T-cell (primary cell): ENCODE results near the gene AHSG. TPM values are rescaled to one million over a fixed set of nuclear protein-coding genes. Genes with fewer than 3 reads are reported as not detected.

ENCODE experiments used
- ATAC-seq, 4 experiments: fragments of 200-7000 bp in 3 of 4; fragments of 150-1000 bp in 1 of 4; cut with Tn5 transposase; replicated peaks in 1 of 4; 1 replicate in 3 of 4; 2 replicates in 1 of 4; pipeline ENCODE4 v1.10.0; 2021; ENCODE audit warnings: moderate library complexity in 3 of 4, mild to moderate bottlenecking in 2 of 4, moderate number of reproducible peaks in 1 of 4
- CTCF ChIA-PET, 2 donors: fragments of 300-600 bp; sonication (Branson Sonifier 250); formaldehyde crosslinking; loops; one replicate each; lab custom pipeline; 2022; ENCODE audit warnings: antibody characterized with exemption in 2 of 2; lab: Charles Lee
- POLR2A ChIA-PET, 2 donors: fragments of 300-600 bp; sonication (Branson Sonifier 250); formaldehyde crosslinking; loops; one replicate each; lab custom pipeline; 2022; ENCODE audit warnings: antibody characterized with exemption in 2 of 2; lab: Charles Lee
- DNase-seq, 35 experiments: peaks; one replicate each; pipeline versions ENCODE4 v3.0.0 to v3.0.0-alpha.2; 2013 to 2023
- H3K27ac ChIP-seq: one replicate; pipeline ENCODE4 v1.5.1; 2013; ENCODE audit warnings: low read length
- H3K27me3 ChIP-seq, 2 experiments: replicated peaks in 1 of 2; 1 replicate in 1 of 2; 2 replicates in 1 of 2; pipeline versions ENCODE4 v1.6.1 to v1.7.0; 2013; ENCODE audit warnings: low read length in 1 of 2, mixed read lengths in 1 of 2; ENCODE audit not compliant: control insufficient read depth in 2 of 2, insufficient read depth in 2 of 2; ENCODE audit errors: extremely low read depth in 1 of 2
- H3K36me3 ChIP-seq, 2 donors: 1 replicate in 1 of 2; 2 replicates in 1 of 2; pipeline versions ENCODE4 v1.6.1 to v1.7.0; 2013; ENCODE audit warnings: low read length in 1 of 2; ENCODE audit not compliant: control insufficient read depth in 2 of 2, insufficient read depth in 1 of 2; ENCODE audit errors: extremely low read depth in 1 of 2
- H3K4me1 ChIP-seq, 2 experiments: 1 replicate in 1 of 2; 2 replicates in 1 of 2; pipeline versions ENCODE4 v1.6.1 to v1.7.0; 2013; ENCODE audit warnings: low read length in 2 of 2, mixed read lengths in 1 of 2; ENCODE audit not compliant: insufficient read depth in 2 of 2, control insufficient read depth in 1 of 2; ENCODE audit errors: extremely low read depth in 1 of 2
- H3K4me3 ChIP-seq, 2 donors: 1 replicate in 1 of 2; 2 replicates in 1 of 2; pipeline versions ENCODE4 v1.5.1 to v1.7.0; 2013; ENCODE audit warnings: mild to moderate bottlenecking in 2 of 2, low read length in 1 of 2, moderate library complexity in 1 of 2; ENCODE audit not compliant: control insufficient read depth in 1 of 2; ENCODE audit errors: extremely low read depth in 1 of 2
- H3K9me3 ChIP-seq: 2 replicates; pipeline ENCODE4 v1.7.0; 2013
- H3K27ac Mint-ChIP-seq, 2 donors: one replicate each; pipeline ENCODE4 v1.8.0; 2020 to 2021; ENCODE audit warnings: mild to moderate bottlenecking in 2 of 2, mixed read lengths in 2 of 2
- H3K27me3 Mint-ChIP-seq, 2 donors: one replicate each; pipeline ENCODE4 v1.8.0; 2021 to 2022; ENCODE audit warnings: mixed read lengths in 2 of 2
- H3K36me3 Mint-ChIP-seq: one replicate; pipeline ENCODE4 v1.8.0; 2021; ENCODE audit warnings: mixed read lengths
- H3K4me1 Mint-ChIP-seq, 3 donors: one replicate each; pipeline ENCODE4 v1.8.0; 2020 to 2022; ENCODE audit warnings: mixed read lengths in 3 of 3, mild to moderate bottlenecking in 1 of 3
- H3K4me3 Mint-ChIP-seq, 3 donors: one replicate each; pipeline ENCODE4 v1.8.0; 2020 to 2022; ENCODE audit warnings: mild to moderate bottlenecking in 3 of 3, mixed read lengths in 3 of 3, moderate library complexity in 3 of 3
- H3K9me3 Mint-ChIP-seq, 3 donors: one replicate each; pipeline ENCODE4 v1.8.0; 2020 to 2022; ENCODE audit warnings: mixed read lengths in 3 of 3
- WGBS: methylation state at CpG from one replicate; pipeline ENCODE4 v1.1.5; 2013; ENCODE audit warnings: missing lambda C conversion rate; ENCODE audit not compliant: insufficient coverage; 5-methylcytosine and 5-hydroxymethylcytosine counted together
- total RNA-seq, 35 experiments: library from RNA in 6 of 35; stranded (reverse) in 6 of 35; fragments of 120-200 nt in 1 of 35; gene quantifications; one replicate each; pipeline versions ENCODE4 v1.2.1 to v1.2.4 and lab custom pipeline; 2013 to 2026

Gene AHSG
- total RNA-seq, 5 donors from 2014 or later (not counting 1 experiment from before 2014, with no cell fraction given), result 1.8 to 1.9 (median 1.9) TPM; not detected in 2

- Mint-ChIP-seq H3K27me3 (peaks cover 18 to 28% of the 10 kb centered on the region in 2 donors), H3K4me3 (no peak overlapping the region)
- WGBS, result 94% methylated on average over 4 of the region's 8 CpGs
Observed at GRCh38 chr3:186618318-186618938, 5.6 kb downstream of the AHSG start.

GRCh38 chr3:186619787-186620212 is 6.9 kb downstream of the AHSG start:
- Histone ChIP-seq H3K4me1 (peaks cover under 1 to 12% of the 10 kb centered on the region in 2 experiments), H3K27ac (no peak overlapping the region), H3K9me3 (no peaks in the 10 kb centered on the region), H3K27me3 (peaks cover 0 to 32% of the 10 kb centered on the region in 2 experiments), H3K4me3 (no peak overlapping the region), H3K36me3 (no peaks in the 10 kb centered on the region)
- no peak overlapping the region for H3K4me3 Mint-ChIP-seq
- H3K27ac Mint-ChIP-seq, result no peak overlapping the region
- no peaks in the 10 kb centered on the region for H3K9me3 Mint-ChIP-seq
- peaks cover 15 to 25% of the 10 kb centered on the region in 2 donors for H3K27me3 Mint-ChIP-seq
- 83% methylated on average over 1 of the region's 5 CpGs for WGBS
- ChIA-PET CTCF (no interaction called here), POLR2A (no interaction called here)
- peaks cover 14 to 15% (median 15%) of the 10 kb centered on the region in 3 donors for H3K4me1 Mint-ChIP-seq
- ATAC-seq (no peak), DNase-seq (no peak)
- no peaks in the 10 kb centered on the region for H3K36me3 Mint-ChIP-seq

More at GRCh38 chr3:186618318-186618938, 5.6 kb downstream of the AHSG start:
- Mint-ChIP-seq H3K4me1 (peaks cover 20 to 22% (median 21%) of the 10 kb centered on the region in 3 donors), H3K9me3 (no peaks in the 10 kb centered on the region), H3K27ac (no peak overlapping the region), H3K36me3 (no peaks in the 10 kb centered on the region)
- ChIA-PET POLR2A (no interaction called here), CTCF (interaction anchor here (0.6 to 4.6 kb wide), 4 partner anchors 29 to 635 kb away, joined by 5 to 42 read pairs (median 8); partner anchors contain the start of gene DNAJB11 (in 1 of the 2))
- H3K27me3 ChIP-seq, result peaks cover 4 to 34% of the 10 kb centered on the region in 2 experiments
- peaks cover 7 to 18% of the 10 kb centered on the region in 2 experiments for H3K4me1 ChIP-seq
- ATAC-seq (no peak), DNase-seq (no peak)
- no peak overlapping the region for H3K27ac ChIP-seq
- H3K4me3 ChIP-seq, result no peak overlapping the region
- H3K36me3 ChIP-seq, result no peaks in the 10 kb centered on the region
- H3K9me3 ChIP-seq, result no peaks in the 10 kb centered on the region

GRCh38 chr3:186620213-186621092 is 7.6 kb downstream of the AHSG start:
- Mint-ChIP-seq H3K4me3 (no peak overlapping the region), H3K36me3 (no peaks in the 10 kb centered on the region), H3K4me1 (peaks cover 10 to 13% (median 12%) of the 10 kb centered on the region in 3 donors), H3K9me3 (no peaks in the 10 kb centered on the region), H3K27me3 (peaks cover 12 to 23% of the 10 kb centered on the region in 2 donors), H3K27ac (no peak overlapping the region)
- ChIA-PET POLR2A (no interaction called here), CTCF (no interaction called here)
- ATAC-seq (no peak), DNase-seq (no peak)
- Histone ChIP-seq H3K27ac (no peak overlapping the region), H3K36me3 (no peaks in the 10 kb centered on the region), H3K4me3 (no peak overlapping the region), H3K9me3 (no peaks in the 10 kb centered on the region), H3K4me1 (peaks cover 0 to 11% of the 10 kb centered on the region in 2 experiments), H3K27me3 (peaks cover 0 to 29% of the 10 kb centered on the region in 2 experiments)
- 89% methylated on average over 10 of the region's 17 CpGs for WGBS

- Mint-ChIP-seq H3K4me1 (peaks cover 4 to 5% (median 4%) of the 10 kb centered on the region in 3 donors), H3K36me3 (no peaks in the 10 kb centered on the region), H3K4me3 (no peak overlapping the region), H3K27me3 (peaks cover 12 to 21% of the 10 kb centered on the region in 2 donors), H3K9me3 (no peaks in the 10 kb centered on the region), H3K27ac (no peak overlapping the region)
- ATAC-seq, result no peak
- ChIA-PET CTCF (interaction anchor here (0.7 to 4.2 kb wide), 2 partner anchors 8 to 700 kb away, joined by 4 to 21 read pairs; partner anchors contain the start of gene AHSG (in 1 of the 2)), POLR2A (no interaction called here)
- Histone ChIP-seq H3K36me3 (no peaks in the 10 kb centered on the region), H3K9me3 (no peaks in the 10 kb centered on the region), H3K27ac (no peak overlapping the region), H3K27me3 (peaks cover 0 to 31% of the 10 kb centered on the region in 2 experiments), H3K4me3 (no peak overlapping the region), H3K4me1 (peaks cover 0 to 5% of the 10 kb centered on the region in 2 experiments)
- no peak for DNase-seq
- 74% methylated on average over 3 of the region's 7 CpGs for WGBS
Observed at GRCh38 chr3:186621894-186622650, 9.2 kb downstream of the AHSG start.

- ChIA-PET POLR2A (no interaction called here), CTCF (interaction anchor here in 1 of 2 donors (0.8 to 4.2 kb wide), 2 partner anchors 8 to 199 kb away, joined by 3 to 21 read pairs; partner anchors contain the start of gene AHSG)
- Histone ChIP-seq H3K27ac (no peak overlapping the region), H3K9me3 (no peaks in the 10 kb centered on the region), H3K4me3 (no peak overlapping the region), H3K27me3 (peaks cover 0 to 27% of the 10 kb centered on the region in 2 experiments), H3K4me1 (no peaks in the 10 kb centered on the region), H3K36me3 (no peaks in the 10 kb centered on the region)
- Mint-ChIP-seq H3K4me3 (no peak overlapping the region), H3K27ac (no peak overlapping the region), H3K36me3 (no peaks in the 10 kb centered on the region), H3K9me3 (no peaks in the 10 kb centered on the region), H3K27me3 (peaks cover 12 to 19% of the 10 kb centered on the region in 2 donors), H3K4me1 (no peaks in the 10 kb centered on the region)
- ATAC-seq (no peak), DNase-seq (no peak)
- WGBS, result 20% methylated on average over 1 of the region's 2 CpGs
Observed at GRCh38 chr3:186622651-186623310, 9.9 kb downstream of the AHSG start.
